Measurements from ENCODE around the gene AXIN1.

The AXIN1 gene

GRCh38 chr16:303760-304505 is 48.6 kb downstream of the AXIN1 start:
- DNase-seq, result no peak

- no peak for DNase-seq
Observed at GRCh38 chr16:301950-302349, 50.6 kb downstream of the AXIN1 start.

- DNase-seq, result no peak
Observed at GRCh38 chr16:301235-301634, 51.3 kb downstream of the AXIN1 start.

- DNase-seq, result no peak
Observed at GRCh38 chr16:297832-298231, 54.7 kb downstream of the AXIN1 start.

GRCh38 chr16:296806-297510 is 55.6 kb downstream of the AXIN1 start:
- no peak for DNase-seq

GRCh38 chr16:296276-296675 is 56.2 kb downstream of the AXIN1 start:
- no peak for DNase-seq

GRCh38 chr16:293043-293775 is 59.3 kb downstream of the AXIN1 start:
- DNase-seq, result no peak

- DNase-seq, result no peak
Observed at GRCh38 chr16:291539-291938, 61.0 kb downstream of the AXIN1 start.

- no peak for DNase-seq
Observed at GRCh38 chr16:290681-291405, 61.7 kb downstream of the AXIN1 start.

- DNase-seq, result no peak
Observed at GRCh38 chr16:290015-290680, 62.4 kb downstream of the AXIN1 start.

GRCh38 chr16:289395-289997 is 63.0 kb downstream of the AXIN1 start:
- DNase-seq, result no peak

- no peak for DNase-seq
Observed at GRCh38 chr16:287981-288920, 64.3 kb downstream of the AXIN1 start.

GRCh38 chr16:287298-287811 is 65.2 kb downstream of the AXIN1 start:
- no peak for DNase-seq

GRCh38 chr16:286491-287297 is 65.8 kb downstream of the AXIN1 start:
- DNase-seq, result no peak

GRCh38 chr16:285146-286055 is 67.1 kb downstream of the AXIN1 start:
- DNase-seq, result no peak

GRCh38 chr16:284204-285120 is 68.1 kb downstream of the AXIN1 start:
- DNase-seq, result no peak
